HK-2 (cell line): ENCODE measurements around the gene CUL4A.
A peak's percentile ranks its signal among the peaks of the same experiment; 100 is the strongest.
"Not testable (repeated sequence)": the region's sequence is repeated elsewhere in the genome, so short reads cannot be mapped to it uniquely, and the experiment has no call there.

ENCODE experiments used
- DNase-seq: peaks from one replicate; pipeline ENCODE4 v3.0.0-alpha.2; 2018; ENCODE audit not compliant: unreplicated experiment

CUL4A gene

DNA sequence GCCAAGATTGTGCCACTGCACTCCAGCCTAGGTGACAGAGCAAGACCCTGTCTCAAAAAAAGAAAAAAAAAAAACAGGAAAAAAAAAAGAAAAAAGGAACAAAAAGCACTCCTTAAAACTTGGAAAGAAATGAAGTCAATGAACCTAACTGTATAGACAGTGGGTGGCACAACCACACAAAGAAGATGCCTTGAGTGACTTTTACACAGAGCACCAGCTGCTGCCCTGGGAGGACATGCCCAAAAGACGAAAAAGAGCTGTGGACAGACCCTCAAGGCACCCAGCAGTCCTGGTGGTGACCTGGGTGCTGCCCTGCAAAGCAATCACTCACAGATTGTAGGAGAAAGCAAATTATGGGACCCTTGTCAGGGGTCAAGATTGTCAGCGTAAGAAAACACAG, 81.7 kb downstream of the CUL4A start:
- DNase-seq, result no peak

GRCh38 chr13:113292021-113292862, 82.8 kb downstream of the CUL4A start:
- no peak for DNase-seq

GRCh38 chr13:113293686-113294085, 84.3 kb downstream of the CUL4A start:
- DNase-seq, result no peak

DNA sequence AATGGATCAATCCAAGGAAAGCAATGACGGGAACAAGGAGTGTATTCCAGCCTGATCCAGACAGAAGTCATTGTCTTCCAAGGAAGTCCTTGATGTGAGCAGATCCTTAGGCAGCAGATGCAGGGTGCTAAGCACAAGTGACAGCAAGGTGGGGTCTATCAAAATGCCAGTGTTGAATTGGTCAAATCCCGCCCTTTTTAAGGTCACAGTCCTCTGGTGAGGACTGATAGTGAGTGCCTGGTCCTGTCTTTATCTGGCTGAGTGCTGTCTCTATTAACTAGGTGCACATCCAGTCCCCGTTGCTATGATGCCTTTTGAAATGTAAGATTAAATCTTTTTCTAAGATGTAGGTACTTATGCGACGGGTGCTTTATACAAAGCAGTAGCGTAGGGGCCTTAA, 86.4 kb downstream of the CUL4A start:
- DNase-seq, result no peak

DNA sequence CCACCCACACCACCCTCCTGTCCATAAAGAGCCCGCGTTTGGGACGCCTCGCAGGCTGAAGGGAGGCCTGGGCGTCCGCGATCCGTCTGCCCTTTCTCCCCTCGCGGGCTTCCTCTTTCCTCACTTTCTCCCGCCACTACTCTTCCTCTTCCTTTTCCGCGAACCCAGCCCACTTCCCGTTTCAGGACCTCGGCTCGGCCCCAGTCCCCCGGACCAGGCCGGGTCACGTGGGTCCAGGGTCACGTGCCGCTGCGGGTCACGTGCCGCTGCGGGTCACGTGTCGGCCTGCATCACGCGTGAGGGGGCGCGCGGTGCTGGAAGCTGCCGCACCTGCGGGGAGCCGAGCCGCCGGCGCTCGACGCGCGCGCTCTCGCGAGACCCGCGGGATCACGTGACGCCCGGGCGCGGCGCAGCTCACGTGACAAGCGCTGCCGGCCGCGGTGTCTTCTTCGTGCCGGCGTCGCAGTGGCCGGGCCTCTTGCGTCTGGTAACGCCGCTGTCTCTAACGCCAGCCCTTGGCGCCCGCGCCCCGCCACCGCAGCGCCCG, 87.5 kb downstream of the CUL4A start, which contains the start of gene LAMP1:
Gene LAMP1, plus strand, starts transcription at position 417 of the 547 bp plus-strand sequence. CDS start 196 bp downstream, outside the sequence.
- peak; percentile 95 for DNase-seq

DNA sequence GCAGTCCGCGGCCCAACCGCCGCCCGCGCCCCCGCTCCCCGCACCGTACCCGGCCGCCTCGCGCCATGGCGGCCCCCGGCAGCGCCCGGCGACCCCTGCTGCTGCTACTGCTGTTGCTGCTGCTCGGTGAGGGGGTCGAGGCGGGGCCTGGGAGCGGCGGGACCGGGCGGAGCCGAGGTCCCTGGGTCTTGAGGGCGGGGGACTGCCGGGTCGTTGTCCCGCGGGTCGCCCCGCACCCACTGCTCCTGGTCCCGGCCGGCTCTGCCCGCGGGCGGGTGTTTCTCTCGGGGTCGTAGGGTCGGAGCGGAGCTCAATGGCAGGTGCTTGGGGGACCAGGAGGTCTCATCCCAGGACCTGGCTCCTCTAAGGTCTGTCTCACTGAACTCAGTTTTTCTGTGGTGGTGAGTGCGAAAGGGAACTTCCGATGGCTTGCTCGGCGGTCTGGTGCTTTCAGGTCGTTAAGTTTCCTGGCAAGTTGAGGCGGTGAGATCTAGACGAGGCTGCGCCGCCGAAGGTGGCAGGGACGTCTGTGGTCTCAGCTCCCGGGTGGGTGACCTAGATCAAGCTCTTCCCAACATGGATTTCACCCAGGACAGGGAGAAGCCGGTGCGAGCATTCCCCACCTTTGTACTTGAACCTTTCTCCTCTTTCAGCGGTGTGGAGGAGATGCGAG, 88.1 kb downstream of the CUL4A start:
- DNase-seq, result peak; percentile 20

DNA sequence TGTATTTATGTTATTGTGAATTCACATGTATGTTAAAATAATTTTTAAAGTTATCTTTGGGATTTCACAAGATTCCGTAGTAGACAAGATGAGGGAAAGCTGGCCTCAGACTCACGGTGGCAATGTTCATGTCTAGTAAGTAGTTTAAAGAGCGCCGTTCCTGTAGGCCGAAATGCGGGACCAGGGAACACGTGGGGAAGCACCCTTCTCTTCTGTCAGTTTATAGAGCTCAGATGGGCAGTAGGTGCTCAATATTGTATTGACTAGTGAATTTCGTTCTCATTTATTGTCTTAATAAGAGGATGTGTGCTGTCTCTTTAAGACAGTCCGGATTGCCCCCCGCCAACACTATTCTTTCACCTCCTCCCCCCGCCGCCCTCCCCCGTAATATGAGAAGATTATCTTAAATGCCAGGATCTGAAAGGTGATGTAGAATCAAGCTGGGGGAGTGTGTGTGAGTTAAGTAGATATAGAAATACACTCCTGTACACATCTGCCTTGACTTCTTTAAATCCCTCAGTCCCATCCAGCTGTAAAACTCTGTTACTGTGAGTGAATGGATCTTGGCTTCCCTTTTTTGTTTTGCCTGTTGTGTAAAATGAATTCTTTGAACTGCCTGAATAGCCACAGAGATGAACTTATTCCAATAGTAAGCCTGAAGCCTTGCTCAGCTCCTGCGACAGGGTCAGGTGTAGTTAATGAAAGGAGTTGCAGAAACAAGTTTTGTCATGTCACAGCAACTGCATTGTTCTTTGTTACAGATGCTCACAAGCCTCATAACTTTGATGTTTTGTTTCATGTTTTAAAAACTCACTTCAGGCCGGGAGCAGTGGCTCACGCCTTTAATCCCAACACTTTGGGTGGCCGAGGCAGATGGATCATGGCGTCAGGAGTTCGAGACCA, 88.9 kb downstream of the CUL4A start:
- no peak for DNase-seq

GRCh38 chr13:113299951-113300350, 90.5 kb downstream of the CUL4A start:
- no peak for DNase-seq

DNA sequence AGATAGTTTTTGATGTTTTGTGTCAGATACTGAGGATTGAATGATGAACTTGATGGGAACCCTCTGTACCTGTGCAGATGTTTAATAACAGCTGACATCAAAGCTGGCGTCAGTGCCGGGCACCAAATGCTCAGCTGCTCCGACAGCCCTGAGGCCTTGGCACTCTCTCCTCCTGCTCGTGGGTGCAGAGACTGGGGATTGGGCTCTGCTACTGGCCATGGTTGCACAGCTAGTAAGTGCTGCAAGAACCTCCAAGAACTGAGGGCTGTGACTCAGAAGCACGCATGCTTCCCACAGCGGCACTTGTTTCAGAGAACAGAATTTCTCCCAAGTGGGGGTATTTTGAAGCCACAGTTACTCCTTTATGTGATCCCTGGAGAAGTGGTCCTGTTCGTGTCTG, 93.6 kb downstream of the CUL4A start:
- DNase-seq, result no peak

- no peak for DNase-seq
Observed at GRCh38 chr13:113304121-113304520, 94.7 kb downstream of the CUL4A start.

DNA sequence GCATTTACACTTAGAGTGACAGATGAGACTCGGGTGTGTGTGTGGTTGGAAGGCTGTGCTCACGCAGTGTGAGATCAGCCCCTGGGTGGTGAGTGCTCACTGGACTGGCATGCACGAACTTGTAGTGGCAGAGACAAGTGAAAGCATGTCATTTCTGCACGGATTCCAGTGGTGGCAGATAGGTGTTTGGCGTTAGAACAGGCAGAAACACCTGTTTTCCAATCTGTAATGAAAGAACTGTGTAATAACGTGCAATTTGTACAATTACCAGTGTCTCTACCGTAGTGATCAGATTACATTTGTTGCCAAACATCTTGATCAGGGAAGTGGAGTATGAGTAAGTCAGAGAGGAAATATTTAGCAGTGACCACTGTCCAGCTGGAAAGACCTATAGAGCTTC, 95.8 kb downstream of the CUL4A start:
- DNase-seq, result no peak

GRCh38 chr13:113307491-113307890, 98.1 kb downstream of the CUL4A start:
- DNase-seq, result no peak

DNA sequence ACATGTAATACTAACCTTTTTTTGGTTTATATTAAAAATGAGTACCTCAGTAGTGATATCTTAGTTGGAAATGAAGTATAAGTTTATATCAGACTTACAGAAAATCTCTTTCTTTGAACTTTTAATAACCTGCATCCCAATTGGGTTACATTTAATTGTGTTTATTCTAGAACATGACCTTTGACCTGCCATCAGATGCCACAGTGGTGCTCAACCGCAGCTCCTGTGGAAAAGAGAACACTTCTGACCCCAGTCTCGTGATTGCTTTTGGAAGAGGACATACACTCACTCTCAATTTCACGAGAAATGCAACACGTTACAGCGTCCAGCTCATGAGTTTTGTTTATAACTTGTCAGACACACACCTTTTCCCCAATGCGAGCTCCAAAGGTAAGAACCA, 100.1 kb downstream of the CUL4A start:
- no peak for DNase-seq

DNA sequence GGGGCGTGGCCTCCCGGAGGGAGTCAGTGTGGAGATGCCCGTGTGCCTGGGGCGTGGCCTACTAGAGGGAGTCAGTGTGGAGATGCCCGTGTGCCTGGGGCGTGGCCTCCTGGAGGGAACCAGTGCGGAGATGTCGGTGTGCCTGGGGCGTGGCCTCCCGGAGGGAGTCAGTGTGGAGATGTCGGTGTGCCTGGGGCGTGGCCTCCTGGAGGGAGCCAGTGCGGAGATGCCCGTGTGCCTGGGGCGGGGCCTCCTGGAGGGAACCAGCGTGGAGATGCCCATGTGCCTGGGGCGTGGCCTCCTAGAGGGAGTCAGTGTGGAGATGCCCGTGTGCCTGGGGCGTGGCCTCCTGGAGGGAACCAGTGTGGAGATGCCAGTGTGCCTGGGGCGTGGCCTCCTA, 104.7 kb downstream of the CUL4A start:
- not testable (repeated sequence) for DNase-seq

DNA sequence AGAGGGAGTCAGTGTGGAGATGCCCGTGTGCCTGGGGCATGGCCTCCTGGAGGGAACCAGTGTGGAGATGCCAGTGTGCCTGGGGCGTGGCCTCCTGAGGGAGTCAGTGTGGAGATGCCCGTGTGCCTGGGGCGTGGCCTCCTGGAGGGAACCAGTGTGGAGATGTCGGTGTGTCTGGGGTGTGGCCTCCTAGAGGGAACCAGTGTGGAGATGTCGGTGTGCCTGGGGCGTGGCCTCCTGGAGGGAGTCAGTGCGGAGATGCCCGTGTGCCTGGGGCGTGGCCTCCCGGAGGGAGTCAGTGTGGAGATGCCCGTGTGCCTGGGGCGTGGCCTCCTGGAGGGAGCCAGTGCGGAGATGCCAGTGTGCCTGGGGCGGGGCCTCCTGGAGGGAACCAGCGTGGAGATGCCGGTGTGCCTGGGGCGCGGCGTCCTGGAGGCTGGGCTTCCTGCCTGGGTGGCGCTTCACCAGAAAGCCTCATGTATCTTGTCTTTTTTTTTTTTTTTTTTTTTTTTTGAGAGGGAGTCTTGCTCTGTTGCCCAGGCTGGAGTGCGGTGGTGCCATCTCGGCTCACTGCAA, 105.6 kb downstream of the CUL4A start:
- not testable (repeated sequence) for DNase-seq

GRCh38 chr13:113315992-113316391, 106.6 kb downstream of the CUL4A start:
- DNase-seq, result no peak
